Right atrium auricular region (tissue), 2 donors: ENCODE measurements around the gene PPP2R3B. TPM values are rescaled to one million over a fixed set of nuclear protein-coding genes. Genes with fewer than 3 reads are reported as not detected.

ENCODE experiments used
- DNase-seq: peaks from one replicate; pipeline ENCODE4 v3.0.0-alpha.2; 2019; ENCODE audit warnings: low spot score
- H3K27ac ChIP-seq, 2 donors: fragments of 200-600 bp; sonication (generic); 1 replicate in 1 of 2; 2 replicates in 1 of 2; pipeline ENCODE4 v1.5.1; 2016 to 2019
- H3K27me3 ChIP-seq, 2 donors: fragments of 200-600 bp; sonication (generic); one replicate each; pipeline versions ENCODE4 v1.5.1 to v1.6.0; 2017 to 2019
- H3K36me3 ChIP-seq: fragments of 200-600 bp; sonication (generic); one replicate; pipeline ENCODE4 v1.5.1; 2016
- H3K4me1 ChIP-seq, 2 donors: fragments of 200-600 bp; sonication (generic); one replicate each; pipeline versions ENCODE4 v1.5.1 to v1.6.0; 2017 to 2019
- H3K4me3 ChIP-seq, 2 donors: fragments of 200-600 bp; sonication (generic); 1 replicate in 1 of 2; 2 replicates in 1 of 2; pipeline ENCODE4 v1.5.1; 2017 to 2019; ENCODE audit warnings: mild to moderate bottlenecking in 1 of 2, moderate library complexity in 1 of 2
- H3K9me3 ChIP-seq, 2 donors: fragments of 200-600 bp; sonication (generic); one replicate each; pipeline ENCODE4 v1.5.1; 2019
- total RNA-seq, 2 donors: library from RNA; depleted of rRNA; stranded (reverse); fragments of >200 nt; gene quantifications; one replicate each; pipeline ENCODE4 v1.1.0, GENCODE V29; 2016
- TF ChIP-seq, protein P1 (sequence below), 2 donors: fragments of 200-600 bp; sonication (generic); IDR thresholded peaks; one replicate each; pipeline ENCODE4 v1.5.1; 2019; ENCODE audit warnings: antibody characterized with exemption in 2 of 2

Gene PPP2R3B
- total RNA-seq, 2 donors from 2014 or later = 58.6 to 70.1 TPM

DNA sequence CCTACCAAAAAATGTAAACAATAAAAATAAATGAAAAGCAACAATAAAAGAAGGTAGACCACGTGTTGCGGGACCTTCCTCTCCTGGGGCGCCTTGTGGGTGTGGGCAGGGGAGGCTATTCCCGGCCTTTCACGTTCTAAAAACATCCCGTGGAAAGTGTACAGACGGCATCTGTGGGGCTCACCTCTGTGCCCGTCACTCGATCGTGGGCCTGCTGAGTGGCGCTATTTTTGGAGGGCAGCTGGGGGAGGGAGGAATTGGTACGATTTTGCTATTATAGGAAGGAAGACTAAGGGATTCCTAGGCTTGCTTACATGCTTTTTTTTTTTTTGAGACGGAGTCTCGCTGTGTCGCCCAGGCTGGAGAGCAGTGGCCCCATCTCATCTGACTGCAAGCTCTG is 13.6 kb upstream of the PPP2R3B start:
- no peak for DNase-seq
- no peaks in the 10 kb centered on the region for H3K27me3 ChIP-seq
- no peak overlapping the region for H3K4me3 ChIP-seq
- no peaks in the 10 kb centered on the region for H3K9me3 ChIP-seq
- H3K4me1 ChIP-seq = no peaks in the 10 kb centered on the region
- no peaks in the 10 kb centered on the region for H3K36me3 ChIP-seq
- H3K27ac ChIP-seq = no peak overlapping the region
- TF ChIP-seq, protein P1, sequence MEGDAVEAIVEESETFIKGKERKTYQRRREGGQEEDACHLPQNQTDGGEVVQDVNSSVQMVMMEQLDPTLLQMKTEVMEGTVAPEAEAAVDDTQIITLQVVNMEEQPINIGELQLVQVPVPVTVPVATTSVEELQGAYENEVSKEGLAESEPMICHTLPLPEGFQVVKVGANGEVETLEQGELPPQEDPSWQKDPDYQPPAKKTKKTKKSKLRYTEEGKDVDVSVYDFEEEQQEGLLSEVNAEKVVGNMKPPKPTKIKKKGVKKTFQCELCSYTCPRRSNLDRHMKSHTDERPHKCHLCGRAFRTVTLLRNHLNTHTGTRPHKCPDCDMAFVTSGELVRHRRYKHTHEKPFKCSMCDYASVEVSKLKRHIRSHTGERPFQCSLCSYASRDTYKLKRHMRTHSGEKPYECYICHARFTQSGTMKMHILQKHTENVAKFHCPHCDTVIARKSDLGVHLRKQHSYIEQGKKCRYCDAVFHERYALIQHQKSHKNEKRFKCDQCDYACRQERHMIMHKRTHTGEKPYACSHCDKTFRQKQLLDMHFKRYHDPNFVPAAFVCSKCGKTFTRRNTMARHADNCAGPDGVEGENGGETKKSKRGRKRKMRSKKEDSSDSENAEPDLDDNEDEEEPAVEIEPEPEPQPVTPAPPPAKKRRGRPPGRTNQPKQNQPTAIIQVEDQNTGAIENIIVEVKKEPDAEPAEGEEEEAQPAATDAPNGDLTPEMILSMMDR (IDR thresholded peaks at IDR 0.05) = no peak

DNA sequence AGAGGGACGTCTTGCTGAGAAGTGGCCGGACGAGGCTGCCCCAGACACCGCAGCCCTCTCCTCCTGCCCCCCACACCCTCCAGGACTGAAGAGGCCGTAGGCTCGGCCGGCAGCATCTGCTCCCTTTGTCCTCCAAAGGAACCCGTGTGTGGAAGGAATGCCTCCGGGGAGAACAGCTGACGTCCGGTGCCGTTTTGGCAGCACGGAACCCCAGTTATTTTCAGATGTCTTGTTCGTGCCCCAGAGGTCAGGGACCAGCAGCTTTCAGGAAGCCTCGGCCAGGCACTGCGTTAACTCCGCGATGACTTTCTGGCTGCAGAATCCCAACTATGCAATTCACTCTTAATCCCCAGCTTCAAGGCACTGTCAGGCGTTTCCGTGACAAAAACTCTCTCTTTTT is 10.9 kb upstream of the PPP2R3B start:
- H3K9me3 ChIP-seq = no peaks in the 10 kb centered on the region

DNA sequence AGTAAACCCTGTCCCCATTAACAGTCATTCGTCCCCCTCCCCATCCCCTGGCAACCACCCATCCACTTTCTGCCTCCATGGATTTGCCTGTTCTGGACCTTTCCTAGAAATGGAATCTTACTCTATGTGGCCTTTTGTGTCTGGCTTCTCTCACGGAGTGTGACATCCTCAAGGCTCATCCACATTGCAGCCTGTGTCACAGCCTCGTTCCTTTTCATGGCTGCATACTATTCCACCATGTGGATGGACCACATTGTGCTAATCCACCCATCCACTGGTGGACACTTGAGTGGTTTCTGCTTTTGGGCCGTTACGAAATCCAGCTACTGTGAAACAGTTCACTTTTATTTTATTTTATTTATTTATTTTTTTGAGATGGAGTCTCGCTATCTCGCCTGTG is 8.1 kb upstream of the PPP2R3B start:
- Histone ChIP-seq H3K36me3 (no peaks in the 10 kb centered on the region), H3K27ac (no peak overlapping the region), H3K9me3 (no peaks in the 10 kb centered on the region), H3K4me1 (no peaks in the 10 kb centered on the region), H3K27me3 (no peaks in the 10 kb centered on the region), H3K4me3 (no peak overlapping the region)
- TF ChIP-seq, protein P1 (IDR thresholded peaks at IDR 0.05) = no peak
- DNase-seq = no peak

More for the DNA sequence above, 10.9 kb upstream of the PPP2R3B start:
- no peak for DNase-seq
- Histone ChIP-seq H3K27me3 (no peaks in the 10 kb centered on the region), H3K4me1 (no peaks in the 10 kb centered on the region), H3K27ac (peak overlapping the region in 1 of 2 donors; percentile 9), H3K36me3 (no peaks in the 10 kb centered on the region), H3K4me3 (peak overlapping the region in 1 of 2 donors; percentile 18)
- TF ChIP-seq, protein P1 (IDR thresholded peaks at IDR 0.05) = no peak

DNA sequence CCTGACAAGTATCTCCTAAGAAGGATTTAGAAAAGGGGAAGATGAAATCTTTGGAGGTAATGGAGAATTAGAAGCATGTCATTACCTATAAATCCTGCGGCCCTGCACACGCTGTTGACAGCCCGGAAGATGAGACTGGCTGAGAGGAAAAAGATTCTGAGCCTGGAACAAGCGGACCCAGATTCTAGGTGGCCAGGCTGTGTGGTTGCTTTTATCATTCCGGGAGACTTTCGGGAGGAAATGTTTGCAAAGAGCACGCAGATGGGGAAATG is 5.8 kb upstream of the PPP2R3B start:
- Histone ChIP-seq H3K27me3 (no peaks in the 10 kb centered on the region), H3K27ac (no peak overlapping the region), H3K9me3 (no peaks in the 10 kb centered on the region), H3K4me3 (no peak overlapping the region), H3K4me1 (peaks cover 0 to 4% of the 10 kb centered on the region in 2 donors), H3K36me3 (no peaks in the 10 kb centered on the region)
- no peak for DNase-seq
- TF ChIP-seq, protein P1 (IDR thresholded peaks at IDR 0.05) = no peak

DNA sequence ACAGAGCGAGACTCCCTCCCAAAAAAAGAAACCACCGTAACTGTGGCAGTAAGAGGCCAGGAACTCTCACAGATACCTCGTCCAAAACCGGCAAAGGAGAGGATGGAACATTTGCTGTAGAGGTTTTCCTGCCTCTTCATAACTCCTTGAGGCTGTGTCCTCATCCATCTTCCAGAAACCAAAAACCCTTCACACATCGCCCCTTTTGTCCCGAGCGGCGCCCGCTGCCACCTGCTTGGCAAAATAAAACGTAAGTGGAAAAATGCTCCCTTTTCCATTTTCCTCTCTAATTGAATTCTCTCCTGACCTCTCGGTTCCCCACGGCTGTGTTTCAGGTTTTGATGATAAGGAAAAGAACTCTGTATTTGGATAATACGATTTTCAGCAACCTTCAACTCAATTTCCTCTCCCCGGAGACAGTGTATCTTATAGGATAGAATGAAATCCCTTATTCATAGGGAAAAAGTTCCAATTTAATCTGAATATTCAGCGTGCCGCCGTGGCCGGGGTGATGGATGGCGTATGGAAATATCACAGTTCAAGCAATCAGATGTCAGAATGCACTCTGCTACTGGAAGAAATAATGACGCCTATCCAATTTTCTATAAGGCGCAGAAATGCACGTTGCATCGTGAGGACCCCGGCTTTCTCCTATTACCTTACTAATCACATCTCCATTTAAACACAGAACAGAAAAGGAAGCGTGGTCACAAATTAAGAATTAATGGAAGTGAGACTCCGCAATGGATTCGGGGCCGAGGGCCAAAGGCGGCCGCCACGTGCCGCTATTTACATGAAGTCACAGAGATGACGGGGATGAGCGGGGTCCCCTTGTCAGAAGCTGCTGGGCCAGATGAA is 5.2 kb upstream of the PPP2R3B start:
- Histone ChIP-seq H3K27me3 (no peaks in the 10 kb centered on the region), H3K4me3 (no peak overlapping the region), H3K9me3 (no peaks in the 10 kb centered on the region), H3K36me3 (no peaks in the 10 kb centered on the region), H3K4me1 (peaks cover 0 to 5% of the 10 kb centered on the region in 2 donors), H3K27ac (no peak overlapping the region)
- no peak for DNase-seq
- TF ChIP-seq, protein P1 (IDR thresholded peaks at IDR 0.05) = no peak

DNA sequence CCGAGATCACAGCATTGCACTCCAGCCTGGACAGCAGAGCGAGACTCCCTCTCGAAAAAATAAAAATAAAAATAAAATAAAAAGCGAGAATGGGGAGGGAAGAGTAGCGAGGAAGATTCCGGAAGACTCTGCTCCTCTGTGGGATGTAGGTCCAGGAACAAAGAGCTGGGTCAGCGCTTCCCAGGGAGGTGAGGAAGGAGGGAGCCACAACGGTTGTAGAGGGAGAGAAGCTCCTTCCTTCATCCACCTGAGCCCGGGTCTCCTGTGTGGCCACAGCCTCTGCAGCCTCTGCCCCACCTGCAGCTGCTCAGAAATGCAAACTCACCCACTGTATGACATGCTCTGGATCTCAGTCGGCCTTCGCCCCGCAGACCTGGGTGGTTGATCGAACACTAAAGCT is 3.8 kb upstream of the PPP2R3B start:
- DNase-seq = no peak

More for the DNA sequence above, 3.8 kb upstream of the PPP2R3B start:
- Histone ChIP-seq H3K36me3 (no peaks in the 10 kb centered on the region), H3K4me3 (no peak overlapping the region), H3K9me3 (no peaks in the 10 kb centered on the region), H3K27ac (no peak overlapping the region), H3K27me3 (no peaks in the 10 kb centered on the region), H3K4me1 (peaks cover 0 to 14% of the 10 kb centered on the region in 2 donors)
- TF ChIP-seq, protein P1 (IDR thresholded peaks at IDR 0.05) = no peak
